ENCODE measurements around the gene CD48. TPM values are rescaled to one million over a fixed set of nuclear protein-coding genes. Genes with fewer than 3 reads are reported as not detected.

Gene CD48
- total RNA-seq, 1 experiment from 2014 or later, result 0.20 TPM

DNA sequence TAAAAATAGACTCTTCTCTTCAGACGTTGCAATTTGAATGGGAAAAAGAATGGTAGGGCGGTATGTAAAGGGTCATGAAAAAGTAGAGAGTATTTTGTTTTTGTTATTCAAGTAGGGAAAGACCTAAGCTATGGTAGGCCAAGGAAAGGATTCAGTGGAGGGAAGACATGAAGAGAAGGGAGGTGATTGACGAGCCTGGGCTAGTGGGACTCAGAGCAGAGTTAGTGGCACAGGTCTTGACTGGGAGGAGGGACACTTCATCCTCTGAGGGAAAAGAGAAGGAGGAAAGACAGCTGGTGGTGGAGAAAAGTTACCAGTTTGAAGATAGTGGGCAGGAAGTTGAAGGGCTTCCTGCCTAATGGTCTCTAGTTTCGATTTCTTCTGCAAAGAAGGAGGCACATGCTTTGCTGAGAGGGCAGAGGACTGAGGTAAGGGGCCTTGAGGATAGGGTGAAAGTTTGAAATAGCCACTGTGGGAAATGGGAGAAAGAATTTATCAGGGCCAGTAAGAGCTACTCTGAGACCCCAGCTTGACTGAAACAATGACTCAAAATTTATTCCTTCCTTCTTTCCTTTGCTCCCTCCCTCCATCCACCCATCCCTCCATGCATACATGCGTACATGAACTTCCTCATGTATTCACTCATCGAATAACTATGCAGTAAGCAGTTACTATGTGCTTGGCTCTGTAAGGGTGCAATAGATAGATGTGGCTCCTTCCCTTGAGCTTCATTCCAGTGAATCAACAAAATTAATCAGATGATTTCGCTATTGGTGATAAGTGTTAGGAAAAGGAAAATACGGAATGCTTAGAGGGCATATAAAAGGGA, 4.2 kb downstream of the CD48 start (continued):
- TF ChIP-seq CEBPB (IDR thresholded peaks at IDR 0.05; ENCODE audit: low read depth), result no peak

- ATAC-seq, result no peak
- CTCF ChIA-PET, result interaction anchor here (0.8 to 1.4 kb wide), 2 partner anchors 28 to 170 kb away, joined by 3 read pairs; no protein-coding TSS in a partner anchor
- Histone ChIP-seq H3K4me2 (ENCODE audit: low read length) (no peak overlapping the region), H4K20me1 (ENCODE audit: insufficient read depth) (no peaks in the 10 kb centered on the region), H3K79me2 (ENCODE audit: insufficient read depth, low read length) (no peaks in the 10 kb centered on the region), H2AFZ (ENCODE audit: low read depth, low read length, poor library complexity, severe bottlenecking) (no peak overlapping the region), H3K4me3 (replicated peaks in 1 of 2; ENCODE audit: low read depth in 1 of 2, low read length in 2 of 2) (no peak overlapping the region), H3K9me3 (ENCODE audit: control insufficient read depth in 1 of 2, insufficient read depth in 1 of 2, low read depth in 1 of 2, low read length in 2 of 2) (no peaks in the 10 kb centered on the region), H3K36me3 (ENCODE audit: control insufficient read depth in 1 of 2, insufficient read depth in 2 of 2, low read length in 2 of 2) (no peaks in the 10 kb centered on the region), H3K4me1 (ENCODE audit: control insufficient read depth in 1 of 2, insufficient read depth in 2 of 2, low read length in 2 of 2) (no peaks in the 10 kb centered on the region), H3K27ac (ENCODE audit: low read depth, low read length) (no peak overlapping the region), H3K9me2 (ENCODE audit: insufficient read depth) (no peaks in the 10 kb centered on the region), H3K9ac (ENCODE audit: low read length) (no peak overlapping the region), H3K27me3 (ENCODE audit: insufficient read depth, low read length) (no peaks in the 10 kb centered on the region; the same call in 1 of the 2 replicates)
- BruUV-seq (replicated peaks), result no TSS peak
- no peak for DNase-seq (ENCODE audit: low read depth, low spot score)
- intact Hi-C loops (cut with micrococcal nuclease), result loop anchor here (2.0 kb wide), 1 partner anchor 60 kb away; no protein-coding TSS in a partner anchor
- no peak for TF ChIP-seq SRF (IDR thresholded peaks at IDR 0.05; ENCODE audit: low read depth)
- no peak for TF ChIP-seq SP1 (IDR thresholded peaks at IDR 0.05; ENCODE audit: low read depth)
- TF ChIP-seq CTCF (IDR thresholded peaks at IDR 0.05 in 2 of 3, conservative IDR thresholded peaks at IDR 0.05 in 1 of 3; ENCODE audit: borderline replicate concordance in 1 of 3, insufficient read depth in 1 of 3, low read depth in 2 of 3, low read length in 2 of 3), result no peak
- TF ChIP-seq EGR1 (IDR thresholded peaks at IDR 0.05; ENCODE audit: low read depth), result no peak
- TF ChIP-seq EZH2 (IDR thresholded peaks at IDR 0.05), result no peak
- no peak for TF ChIP-seq FOSL1 (IDR thresholded peaks at IDR 0.05; ENCODE audit: low read depth)
- no peak for TF ChIP-seq JUND (IDR thresholded peaks at IDR 0.05)
- no peak for TF ChIP-seq ELF1 (IDR thresholded peaks at IDR 0.05; ENCODE audit: borderline replicate concordance, low read depth)
- TF ChIP-seq CBX3 (IDR thresholded peaks at IDR 0.05; ENCODE audit: low read depth), result no peak
- TF ChIP-seq REST (IDR thresholded peaks at IDR 0.05; ENCODE audit: low read depth), result no peak
- no peak for TF ChIP-seq CEBPB (IDR thresholded peaks at IDR 0.05; ENCODE audit: low read depth)
- no peak for TF ChIP-seq ZNF274 (IDR thresholded peaks at IDR 0.05; ENCODE audit: low read depth, low read length)
- TF ChIP-seq, protein P1, sequence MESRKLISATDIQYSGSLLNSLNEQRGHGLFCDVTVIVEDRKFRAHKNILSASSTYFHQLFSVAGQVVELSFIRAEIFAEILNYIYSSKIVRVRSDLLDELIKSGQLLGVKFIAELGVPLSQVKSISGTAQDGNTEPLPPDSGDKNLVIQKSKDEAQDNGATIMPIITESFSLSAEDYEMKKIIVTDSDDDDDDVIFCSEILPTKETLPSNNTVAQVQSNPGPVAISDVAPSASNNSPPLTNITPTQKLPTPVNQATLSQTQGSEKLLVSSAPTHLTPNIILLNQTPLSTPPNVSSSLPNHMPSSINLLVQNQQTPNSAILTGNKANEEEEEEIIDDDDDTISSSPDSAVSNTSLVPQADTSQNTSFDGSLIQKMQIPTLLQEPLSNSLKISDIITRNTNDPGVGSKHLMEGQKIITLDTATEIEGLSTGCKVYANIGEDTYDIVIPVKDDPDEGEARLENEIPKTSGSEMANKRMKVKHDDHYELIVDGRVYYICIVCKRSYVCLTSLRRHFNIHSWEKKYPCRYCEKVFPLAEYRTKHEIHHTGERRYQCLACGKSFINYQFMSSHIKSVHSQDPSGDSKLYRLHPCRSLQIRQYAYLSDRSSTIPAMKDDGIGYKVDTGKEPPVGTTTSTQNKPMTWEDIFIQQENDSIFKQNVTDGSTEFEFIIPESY (IDR thresholded peaks at IDR 0.05; ENCODE audit: extremely low read depth, insufficient replicate concordance, low read length), result no peak
- no peak for TF ChIP-seq SIN3A (IDR thresholded peaks at IDR 0.05; ENCODE audit: low read depth)
- no peak for TF ChIP-seq ZFX (IDR thresholded peaks at IDR 0.05)
- TF ChIP-seq TCF7L2 (IDR thresholded peaks at IDR 0.05; ENCODE audit: borderline replicate concordance, extremely low read depth, insufficient read depth, insufficient read length), result no peak
- POLR2A ChIA-PET, result no interaction called here
- RAD21 ChIA-PET (ENCODE audit: low non-redundant PET in 1 of 2, low total read pairs in 2 of 2, uncharacterized antibody in 2 of 2, unreplicated experiment in 2 of 2), result no interaction called here
These were observed 4.9 kb downstream of the CD48 start for GRCh38 chr1:160706526-160707235.
